Brain microvascular endothelial cell (primary cell): Measurements from ENCODE around the gene PDCD11.

Experiments
- DNase-seq: peaks from one replicate; pipeline ENCODE4 v3.0.0-alpha.2; 2020
- H3K27ac ChIP-seq: fragments of 250-450 bp; sonication (Bioruptor Pico); 2 replicates; pipeline ENCODE4 v1.5.1; 2020; ENCODE audit warnings: mild to moderate bottlenecking, moderate library complexity
- H3K27me3 ChIP-seq: fragments of 250-450 bp; sonication (Bioruptor Pico); replicated peaks from 2 replicates; pipeline ENCODE4 v1.5.1; 2020; ENCODE audit warnings: mild to moderate bottlenecking
- H3K36me3 ChIP-seq: fragments of 250-450 bp; sonication (Bioruptor Pico); replicated peaks from 2 replicates; pipeline ENCODE4 v1.5.1; 2020; ENCODE audit warnings: mild to moderate bottlenecking
- H3K4me3 ChIP-seq: 2 replicates; pipeline ENCODE4 v1.5.1; 2011; ENCODE audit warnings: low read depth, mild to moderate bottlenecking, control low read depth, low read length, moderate library complexity
- CTCF ChIP-seq: IDR thresholded peaks from 2 replicates; pipeline ENCODE4 v1.5.1; 2011; ENCODE audit warnings: low read depth, mild to moderate bottlenecking, moderate library complexity, low read length, control low read depth, inconsistent platforms; ENCODE audit errors: missing control alignments
- in situ Hi-C: cut with HindIII; loops from 2 replicates; pipeline ENCODE4 v1.10.0; 2017; ENCODE audit warnings: low sequenced_read_pairs, low pct_ligation_motif_present

Gene PDCD11

GRCh38 chr10:103382769-103383168 is 13.7 kb upstream of the PDCD11 start:
- no peak for DNase-seq
- H3K36me3 ChIP-seq: peaks cover 4% of the 10 kb centered on the region
- no peak overlapping the region for H3K4me3 ChIP-seq
- no peak overlapping the region for H3K27ac ChIP-seq
- in situ Hi-C loops: no loop called here
- TF ChIP-seq CTCF: no peak
- no peaks in the 10 kb centered on the region for H3K27me3 ChIP-seq

- Histone ChIP-seq H3K4me3 (no peak overlapping the region), H3K27me3 (no peaks in the 10 kb centered on the region), H3K36me3 (peaks cover 34% of the 10 kb centered on the region), H3K27ac (no peak overlapping the region)
- in situ Hi-C loops: no loop called here
- DNase-seq: no peak
- TF ChIP-seq CTCF: no peak
Measured at GRCh38 chr10:103394180-103394579, 2.2 kb upstream of the PDCD11 start.

- no peak for TF ChIP-seq CTCF
- Histone ChIP-seq H3K36me3 (peaks cover 33% of the 10 kb centered on the region), H3K4me3 (peak overlapping the region; percentile 99), H3K27me3 (no peaks in the 10 kb centered on the region), H3K27ac (peak overlapping the region; percentile 85)
- no peak for DNase-seq
- in situ Hi-C loops: no loop called here
Measured at GRCh38 chr10:103395754-103396066, 716 bp upstream of the PDCD11 start.

- in situ Hi-C loops: no loop called here
- Histone ChIP-seq H3K27ac (peak overlapping the region; percentile 35), H3K27me3 (no peaks in the 10 kb centered on the region), H3K36me3 (peaks cover 36% of the 10 kb centered on the region), H3K4me3 (peak overlapping the region; percentile 99)
- no peak for DNase-seq
- no peak for TF ChIP-seq CTCF
Measured at GRCh38 chr10:103396789-103397087, 312 bp downstream of the PDCD11 start.

GRCh38 chr10:103397191-103397825 is 882 bp downstream of the PDCD11 start:
- Histone ChIP-seq H3K27ac (no peak overlapping the region), H3K36me3 (peaks cover 37% of the 10 kb centered on the region), H3K4me3 (peak overlapping the region; percentile 99), H3K27me3 (no peaks in the 10 kb centered on the region)
- no peak for TF ChIP-seq CTCF
- DNase-seq: peak; percentile 1
- in situ Hi-C loops: no loop called here

- TF ChIP-seq CTCF: no peak
- no peak overlapping the region for H3K27ac ChIP-seq
- no peak overlapping the region for H3K4me3 ChIP-seq
- in situ Hi-C loops: loop anchor here (10.0 kb wide), 1 partner anchor 61 kb away; the partner anchor contains the start of gene CALHM3
- peaks cover 79% of the 10 kb centered on the region for H3K36me3 ChIP-seq
- DNase-seq: no peak
- H3K27me3 ChIP-seq: no peaks in the 10 kb centered on the region
Measured at GRCh38 chr10:103413564-103413963, 17.1 kb downstream of the PDCD11 start.
